B cell (primary cell): ENCODE measurements around the gene CIAO2B. TPM values are rescaled to one million over a fixed set of nuclear protein-coding genes. Genes with fewer than 3 reads are reported as not detected.

ENCODE experiments used
- ATAC-seq: fragments of 200-7000 bp; cut with Tn5 transposase; one replicate; pipeline ENCODE4 v1.10.0; 2021; ENCODE audit warnings: low read depth, mild to moderate bottlenecking, moderate number of reproducible peaks, moderate library complexity
- CTCF ChIA-PET: fragments of 350-600 bp; sonication (Branson Sonifier 250); formaldehyde crosslinking; loops from one replicate; lab custom pipeline; 2021; ENCODE audit warnings: antibody characterized with exemption, inconsistent platforms; lab: Charles Lee
- POLR2A ChIA-PET: fragments of 350-600 bp; sonication (Branson Sonifier 250); formaldehyde crosslinking; loops from one replicate; lab custom pipeline; 2021; ENCODE audit warnings: antibody characterized with exemption; lab: Charles Lee
- DNase-seq: peaks from one replicate; pipeline ENCODE4 v3.0.0; 2013
- H2AFZ ChIP-seq: 2 replicates; pipeline ENCODE4 v1.6.1; 2012; ENCODE audit warnings: mild to moderate bottlenecking, low read depth, low read length; ENCODE audit not compliant: insufficient read depth, poor library complexity, severe bottlenecking
- H3K27ac ChIP-seq, 2 donors: 1 replicate in 1 of 2; 2 replicates in 1 of 2; pipeline ENCODE4 v1.5.1; 2012 to 2013; ENCODE audit warnings: low read length in 2 of 2, mild to moderate bottlenecking in 2 of 2, moderate library complexity in 1 of 2
- H3K27me3 ChIP-seq, 4 experiments: fragments of 200-600 bp in 1 of 4; sonication (generic) in 1 of 4; replicated peaks in 1 of 4; 1 replicate in 2 of 4; 2 replicates in 2 of 4; pipeline versions ENCODE4 v1.6.1 to v1.7.0; 2013 to 2016; ENCODE audit warnings: low read length in 3 of 4, mild to moderate bottlenecking in 2 of 4, mixed read lengths in 1 of 4, moderate library complexity in 1 of 4; ENCODE audit not compliant: insufficient read depth in 4 of 4, control insufficient read depth in 3 of 4; ENCODE audit errors: control extremely low read depth in 1 of 4
- H3K36me3 ChIP-seq, 2 experiments: replicated peaks in 1 of 2; 1 replicate in 1 of 2; 2 replicates in 1 of 2; pipeline versions ENCODE4 v1.6.1 to v1.7.1; 2013; ENCODE audit warnings: low read length in 1 of 2; ENCODE audit not compliant: insufficient read depth in 2 of 2, control insufficient read depth in 1 of 2; ENCODE audit errors: control extremely low read depth in 1 of 2, extremely low read depth in 1 of 2
- H3K4me1 ChIP-seq, 2 donors: fragments of 200-600 bp in 1 of 2; sonication (generic) in 1 of 2; 1 replicate in 1 of 2; 2 replicates in 1 of 2; pipeline versions ENCODE4 v1.5.1 to v1.6.1; 2013 to 2017; ENCODE audit warnings: low read length in 2 of 2; ENCODE audit not compliant: control insufficient read depth in 2 of 2, insufficient read depth in 2 of 2
- H3K4me2 ChIP-seq: replicated peaks from 2 replicates; pipeline ENCODE3; 2012; ENCODE audit warnings: mild to moderate bottlenecking, low read depth, low read length; ENCODE audit not compliant: poor library complexity, severe bottlenecking
- H3K4me3 ChIP-seq, 5 experiments: fragments of 200-600 bp in 1 of 5; sonication (generic) in 1 of 5; 1 replicate in 3 of 5; 2 replicates in 2 of 5; pipeline versions ENCODE4 v1.5.1 to v1.7.0; 2011 to 2016; ENCODE audit warnings: low read length in 4 of 5, mild to moderate bottlenecking in 4 of 5, low read depth in 2 of 5, control low read depth in 1 of 5, moderate library complexity in 1 of 5; ENCODE audit not compliant: insufficient read depth in 1 of 5; ENCODE audit errors: control extremely low read depth in 1 of 5, extremely low read depth in 1 of 5
- H3K79me2 ChIP-seq: fragments of 200-600 bp; sonication (generic); one replicate; pipeline ENCODE4 v1.6.0; 2016; ENCODE audit warnings: low read length; ENCODE audit not compliant: control insufficient read depth, insufficient read depth
- H3K9ac ChIP-seq: fragments of 200-600 bp; sonication (generic); 2 replicates; pipeline ENCODE4 v1.6.1; 2017; ENCODE audit warnings: mild to moderate bottlenecking, low read length, moderate library complexity
- H3K9me3 ChIP-seq, 3 donors: one replicate each; pipeline versions ENCODE4 v1.6.1 to v1.7.1; 2013; ENCODE audit warnings: low read length in 2 of 3; ENCODE audit not compliant: control insufficient read depth in 2 of 3, insufficient read depth in 1 of 3; ENCODE audit errors: control extremely low read depth in 1 of 3
- H4K20me1 ChIP-seq: 2 replicates; pipeline ENCODE4 v1.6.0; 2012; ENCODE audit warnings: mild to moderate bottlenecking, low read length; ENCODE audit not compliant: insufficient read depth, control insufficient read depth, poor library complexity, severe bottlenecking
- H3K27ac Mint-ChIP-seq: one replicate; pipeline ENCODE4 v1.8.0; 2021; ENCODE audit warnings: mixed read lengths
- H3K27me3 Mint-ChIP-seq: one replicate; pipeline ENCODE4 v1.8.0; 2021; ENCODE audit warnings: mixed read lengths
- H3K4me1 Mint-ChIP-seq: one replicate; pipeline ENCODE4 v1.8.0; 2021; ENCODE audit warnings: mixed read lengths
- H3K4me3 Mint-ChIP-seq: one replicate; pipeline ENCODE4 v1.8.0; 2021; ENCODE audit warnings: mixed read lengths
- H3K9me3 Mint-ChIP-seq: one replicate; pipeline ENCODE4 v1.8.0; 2022; ENCODE audit warnings: mixed read lengths; ENCODE audit not compliant: insufficient read depth
- CTCF ChIP-seq: fragments of 200-600 bp; IDR thresholded peaks from one replicate; pipeline ENCODE4 v1.8.0; 2022; ENCODE audit warnings: antibody characterized with exemption, mild to moderate bottlenecking
- EZH2 ChIP-seq: IDR thresholded peaks from 2 replicates; pipeline ENCODE4 v1.6.1; 2012; ENCODE audit warnings: borderline replicate concordance, low read depth, mild to moderate bottlenecking, moderate library complexity, low read length; ENCODE audit not compliant: insufficient read depth, poor library complexity, severe bottlenecking
- WGBS: methylation state at CpG from one replicate; pipeline ENCODE4 v1.1.5; 2013; ENCODE audit warnings: missing lambda C conversion rate; ENCODE audit not compliant: insufficient coverage; 5-methylcytosine and 5-hydroxymethylcytosine counted together
- intact Hi-C: fragments of 100-400 bp; cut with micrococcal nuclease; formaldehyde crosslinking; loops from one replicate; pipeline ENCODE4 v1.10.0; 2022
- polyA plus RNA-seq: library from polyadenylated mRNA; depleted of rRNA; stranded (reverse); fragments of >200 nt; gene quantifications from 2 replicates; pipeline ENCODE4 v1.2.3, GENCODE V29; 2012
- total RNA-seq, 2 donors: library from RNA; stranded (reverse); fragments of 120-200 nt in 1 of 2; gene quantifications; 1 replicate in 1 of 2; 2 replicates in 1 of 2; pipeline versions ENCODE4 v1.2.3 to v1.2.4, GENCODE V29; 2013 to 2022

Gene CIAO2B
- total and polyA plus RNA-seq, 2 donors (not counting 1 experiment from before 2014, with no cell fraction given) = 60.6 to 159 TPM

GRCh38 chr16:66911801-66912200 is 22.4 kb downstream of the CIAO2B start:
- H3K4me1 Mint-ChIP-seq = no peaks in the 10 kb centered on the region
- ChIA-PET POLR2A (no interaction called here), CTCF (no interaction called here)
- H3K9me3 Mint-ChIP-seq = no peaks in the 10 kb centered on the region
- no peaks in the 10 kb centered on the region for H3K9me3 ChIP-seq
- no peak for DNase-seq
- TF ChIP-seq EZH2 (no peak), CTCF (no peak)
- WGBS = 94% methylated on average over 8 of the region's 8 CpGs
- no peaks in the 10 kb centered on the region for H4K20me1 ChIP-seq
- H3K4me3 Mint-ChIP-seq = no peak overlapping the region
- H3K27ac ChIP-seq = no peak overlapping the region
- H3K4me2 ChIP-seq = no peak overlapping the region
- ATAC-seq = no peak
- H3K9ac ChIP-seq = no peak overlapping the region
- intact Hi-C loops = no loop called here
- H3K79me2 ChIP-seq = no peaks in the 10 kb centered on the region
- H3K27me3 Mint-ChIP-seq = peaks cover 6% of the 10 kb centered on the region
- no peaks in the 10 kb centered on the region for H3K36me3 ChIP-seq
- H3K27me3 ChIP-seq = no peaks in the 10 kb centered on the region
- H3K4me3 ChIP-seq = no peak overlapping the region
- no peak overlapping the region for H2AFZ ChIP-seq
- H3K27ac Mint-ChIP-seq = no peak overlapping the region
- H3K4me1 ChIP-seq = no peaks in the 10 kb centered on the region

DNA sequence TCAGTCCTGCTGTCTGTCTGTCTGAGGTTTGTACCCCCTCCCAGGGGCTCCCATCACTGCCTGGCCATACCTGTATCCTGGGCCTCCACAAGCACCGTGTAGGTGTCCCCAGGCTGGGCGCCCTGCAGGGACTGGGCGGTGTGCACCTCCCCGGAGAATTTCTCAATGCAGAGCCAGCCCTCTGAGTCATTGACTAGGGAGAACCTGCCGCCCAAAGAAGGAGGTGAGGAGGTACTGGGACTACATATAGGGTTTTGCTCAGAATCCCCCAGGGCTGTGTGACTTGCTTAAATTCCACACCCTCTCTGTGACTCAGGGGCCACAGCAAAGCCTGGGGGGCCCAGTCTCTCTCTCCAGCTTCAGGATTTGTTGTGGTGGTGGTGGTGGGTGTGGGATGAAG is 23.1 kb downstream of the CIAO2B start:
- POLR2A ChIA-PET = no interaction called here
- Mint-ChIP-seq H3K4me1 (no peaks in the 10 kb centered on the region), H3K4me3 (no peak overlapping the region)

More for the DNA sequence above, 23.1 kb downstream of the CIAO2B start:
- no peaks in the 10 kb centered on the region for H3K27me3 ChIP-seq
- no peak overlapping the region for H3K9ac ChIP-seq
- no peaks in the 10 kb centered on the region for H3K4me1 ChIP-seq
- 87% methylated on average over 5 of the region's 5 CpGs for WGBS
- no peaks in the 10 kb centered on the region for H3K79me2 ChIP-seq
- CTCF ChIA-PET = no interaction called here
- H2AFZ ChIP-seq = no peak overlapping the region
- H4K20me1 ChIP-seq = no peaks in the 10 kb centered on the region
- H3K9me3 Mint-ChIP-seq = no peaks in the 10 kb centered on the region
- H3K27me3 Mint-ChIP-seq = peaks cover 2% of the 10 kb centered on the region
- no peaks in the 10 kb centered on the region for H3K9me3 ChIP-seq
- no peak overlapping the region for H3K27ac Mint-ChIP-seq
- ATAC-seq = no peak
- TF ChIP-seq EZH2 (no peak), CTCF (no peak)
- no peaks in the 10 kb centered on the region for H3K36me3 ChIP-seq
- intact Hi-C loops = no loop called here
- H3K4me2 ChIP-seq = no peak overlapping the region
- no peak overlapping the region for H3K27ac ChIP-seq
- no peak overlapping the region for H3K4me3 ChIP-seq
- no peak for DNase-seq
